ENCODE data around the gene PHTF1.
"Not testable (repeated sequence)": the region's sequence is repeated elsewhere in the genome, so short reads cannot be mapped to it uniquely, and the experiment has no call there.

The PHTF1 gene

GRCh38 chr1:113770031-113770430 lies 10.7 kb upstream of the PHTF1 start:
- no peak for DNase-seq

- no peak for DNase-seq
Measured at GRCh38 chr1:113769601-113769970, 10.3 kb upstream of the PHTF1 start.

- DNase-seq = no peak
Measured at GRCh38 chr1:113768916-113769600, 9.8 kb upstream of the PHTF1 start.

- DNase-seq = no peak
Measured at GRCh38 chr1:113765306-113766230, 6.3 kb upstream of the PHTF1 start.

GRCh38 chr1:113763661-113764060 lies 4.4 kb upstream of the PHTF1 start:
- DNase-seq = no peak

- no peak for DNase-seq
Measured at GRCh38 chr1:113761937-113762336, 2.7 kb upstream of the PHTF1 start.

GRCh38 chr1:113760102-113761080 lies 1.1 kb upstream of the PHTF1 start:
- no peak for DNase-seq

- peak; percentile 61 for DNase-seq
Measured at GRCh38 chr1:113758631-113759332, 504 bp downstream of the PHTF1 start.

GRCh38 chr1:113756461-113756860 lies 2.8 kb downstream of the PHTF1 start:
- DNase-seq = no peak

GRCh38 chr1:113753333-113753732 lies 6.0 kb downstream of the PHTF1 start:
- not testable (repeated sequence) for DNase-seq

- no peak for DNase-seq
Measured at GRCh38 chr1:113751516-113751915, 7.8 kb downstream of the PHTF1 start.

GRCh38 chr1:113751114-113751513 lies 8.2 kb downstream of the PHTF1 start:
- no peak for DNase-seq

GRCh38 chr1:113749402-113749801 lies 9.9 kb downstream of the PHTF1 start:
- no peak for DNase-seq

GRCh38 chr1:113747376-113747775 lies 11.9 kb downstream of the PHTF1 start:
- DNase-seq = no peak

- no peak for DNase-seq
Measured at GRCh38 chr1:113745425-113745824, 13.9 kb downstream of the PHTF1 start.

- DNase-seq = no peak
Measured at GRCh38 chr1:113744114-113744513, 15.2 kb downstream of the PHTF1 start.

- DNase-seq = no peak
Measured at GRCh38 chr1:113742515-113742914, 16.8 kb downstream of the PHTF1 start.

- DNase-seq = no peak
Measured at GRCh38 chr1:113734357-113735055, 24.8 kb downstream of the PHTF1 start.

GRCh38 chr1:113732802-113733201 lies 26.5 kb downstream of the PHTF1 start:
- no peak for DNase-seq

- no peak for DNase-seq
Measured at GRCh38 chr1:113721010-113721409, 38.3 kb downstream of the PHTF1 start.

- not testable (repeated sequence) for DNase-seq
Measured at GRCh38 chr1:113718621-113719020, 40.7 kb downstream of the PHTF1 start.

- not testable (repeated sequence) for DNase-seq
Measured at GRCh38 chr1:113717506-113717905, 41.8 kb downstream of the PHTF1 start.

All from CD4-positive, alpha-beta T cell treated with Interleukin-21 for 1 hour (primary cell).